Gastrocnemius medialis (tissue), 4 donors: ENCODE results near the gene GTSE1. TPM values are rescaled to one million over a fixed set of nuclear protein-coding genes. Genes with fewer than 3 reads are reported as not detected.

ENCODE experiments used
- ATAC-seq, 2 donors: fragments of 150-250 bp; one replicate each; pipeline ENCODE4 v1.9.1; 2016
- DNase-seq, 2 donors: peaks; one replicate each; pipeline ENCODE4 v3.0.0-alpha.2; 2019
- H3K27ac ChIP-seq, 4 donors: fragments of 200-600 bp; sonication (generic); 1 replicate in 1 of 4; 2 replicates in 3 of 4; pipeline ENCODE4 v1.5.1; 2016 to 2018; ENCODE audit warnings: mild to moderate bottlenecking in 2 of 4, moderate library complexity in 1 of 4
- H3K27me3 ChIP-seq, 3 donors: fragments of 200-600 bp; sonication (generic) in 2 of 3; 1 replicate in 1 of 3; 2 replicates in 2 of 3; pipeline versions ENCODE4 v1.5.1 to v1.6.0; 2016 to 2019; ENCODE audit warnings: mild to moderate bottlenecking in 1 of 3, moderate library complexity in 1 of 3
- H3K36me3 ChIP-seq, 2 donors: fragments of 200-600 bp; sonication (generic) in 1 of 2; one replicate each; pipeline ENCODE4 v1.5.1; 2017 to 2018
- H3K4me1 ChIP-seq, 2 donors: fragments of 200-600 bp; sonication (generic) in 1 of 2; one replicate each; pipeline ENCODE4 v1.5.1; 2016 to 2017; ENCODE audit warnings: mild to moderate bottlenecking in 2 of 2
- H3K4me3 ChIP-seq, 4 donors: fragments of 200-600 bp; sonication (generic) in 3 of 4; 1 replicate in 1 of 4; 2 replicates in 3 of 4; pipeline ENCODE4 v1.5.1; 2016 to 2019; ENCODE audit warnings: mild to moderate bottlenecking in 2 of 4
- H3K9me3 ChIP-seq, 3 donors: fragments of 200-600 bp; sonication (generic) in 2 of 3; 1 replicate in 1 of 3; 2 replicates in 2 of 3; pipeline ENCODE4 v1.5.1; 2016 to 2019
- CTCF ChIP-seq, 5 experiments: fragments of 450-650 bp in 3 of 5; fragments of 200-600 bp in 2 of 5; sonication (generic) in 2 of 5; IDR thresholded peaks in 4 of 5; conservative IDR thresholded peaks in 1 of 5; 1 replicate in 4 of 5; 2 replicates in 1 of 5; pipeline ENCODE4 v1.5.1; 2016 to 2019; ENCODE audit warnings: antibody characterized with exemption in 5 of 5, mild to moderate bottlenecking in 3 of 5, moderate library complexity in 3 of 5
- POLR2A ChIP-seq, 2 donors: fragments of 450-650 bp; IDR thresholded peaks; one replicate each; pipeline ENCODE4 v1.6.1; 2017; ENCODE audit warnings: antibody characterized with exemption in 2 of 2, mild to moderate bottlenecking in 2 of 2, moderate library complexity in 2 of 2
- in situ Hi-C, 4 donors: fragments of 200-750 bp; cut with MboI; loops; one replicate each; pipeline versions ENCODE4 v1.15.0 to v1.8.0; 2017; ENCODE audit warnings: low sequenced_read_pairs in 4 of 4
- intact Hi-C: fragments of 100-400 bp; cut with DNase I; formaldehyde crosslinking; loops from one replicate; pipeline ENCODE4 v1.15.1; 2023; ENCODE audit warnings: low total_unique reads
- total RNA-seq, 4 donors: library from RNA; depleted of rRNA; stranded (reverse); fragments of >200 nt; gene quantifications; one replicate each; pipeline versions ENCODE4 v1.1.0 to v1.2.3, GENCODE V29; 2016

GTSE1 gene
- total RNA-seq, 4 donors from 2014 or later = 0.13 to 0.49 TPM; not detected in 2

- no peak for TF ChIP-seq CTCF (IDR thresholded peaks at IDR 0.05 in 4 of 5, conservative IDR thresholded peaks at IDR 0.05 in 1 of 5)
- TF ChIP-seq POLR2A (IDR thresholded peaks at IDR 0.05) = no peak
- Histone ChIP-seq H3K4me3 (no peak overlapping the region), H3K27ac (no peak overlapping the region), H3K27me3 (no peaks in the 10 kb centered on the region), H3K9me3 (no peaks in the 10 kb centered on the region), H3K36me3 (peaks cover 0 to 44% of the 10 kb centered on the region in 2 donors), H3K4me1 (peaks cover 11 to 14% of the 10 kb centered on the region in 2 donors)
- ATAC-seq = no peak
- in situ Hi-C loops = no loop called here
- DNase-seq = no peak
- intact Hi-C loops = no loop called here
These were observed 7.8 kb upstream of the GTSE1 start for GRCh38 chr22:46288846-46289243.

GRCh38 chr22:46289244-46289891 is 7.3 kb upstream of the GTSE1 start:
- intact Hi-C loops = no loop called here
- Histone ChIP-seq H3K36me3 (peaks cover 0 to 39% of the 10 kb centered on the region in 2 donors), H3K27ac (peak overlapping the region in 3 of 4 donors; percentile 68 to 77 (median 74)), H3K4me3 (no peak overlapping the region), H3K4me1 (peaks cover 11 to 14% of the 10 kb centered on the region in 2 donors), H3K27me3 (no peaks in the 10 kb centered on the region), H3K9me3 (no peaks in the 10 kb centered on the region)
- no peak for TF ChIP-seq CTCF (IDR thresholded peaks at IDR 0.05 in 4 of 5, conservative IDR thresholded peaks at IDR 0.05 in 1 of 5)
- no peak for TF ChIP-seq POLR2A (IDR thresholded peaks at IDR 0.05)
- ATAC-seq (no peak), DNase-seq (no peak)
- in situ Hi-C loops = no loop called here

- ATAC-seq = peak; percentile 66 to 78
- Histone ChIP-seq H3K27me3 (no peaks in the 10 kb centered on the region), H3K27ac (peak overlapping the region in 3 of 4 donors; percentile 68 to 77 (median 74)), H3K36me3 (peaks cover 0 to 30% of the 10 kb centered on the region in 2 donors), H3K9me3 (no peaks in the 10 kb centered on the region), H3K4me1 (peaks cover 11 to 14% of the 10 kb centered on the region in 2 donors), H3K4me3 (no peak overlapping the region)
- in situ Hi-C loops (no loop called here), intact Hi-C loops (loop anchor here (2.0 kb wide), 1 partner anchor 141 kb away; no protein-coding TSS in a partner anchor)
- TF ChIP-seq POLR2A (IDR thresholded peaks at IDR 0.05) = no peak
- TF ChIP-seq CTCF (IDR thresholded peaks at IDR 0.05 in 4 of 5, conservative IDR thresholded peaks at IDR 0.05 in 1 of 5) = no peak
- DNase-seq = peak; percentile 44 to 53
These were observed 6.4 kb upstream of the GTSE1 start for GRCh38 chr22:46290121-46290842.

GRCh38 chr22:46290843-46291785 is 5.6 kb upstream of the GTSE1 start:
- Histone ChIP-seq H3K27ac (peak overlapping the region; percentile 9 to 77 (median 71)), H3K4me3 (no peak overlapping the region), H3K27me3 (no peaks in the 10 kb centered on the region), H3K36me3 (peaks cover 0 to 27% of the 10 kb centered on the region in 2 donors), H3K4me1 (peaks cover 18 to 21% of the 10 kb centered on the region in 2 donors), H3K9me3 (no peaks in the 10 kb centered on the region)
- no peak for DNase-seq
- in situ Hi-C loops = no loop called here
- no peak for TF ChIP-seq CTCF (IDR thresholded peaks at IDR 0.05 in 4 of 5, conservative IDR thresholded peaks at IDR 0.05 in 1 of 5)
- TF ChIP-seq POLR2A (IDR thresholded peaks at IDR 0.05) = no peak
- intact Hi-C loops = loop anchor here (2.0 kb wide), 1 partner anchor 142 kb away; no protein-coding TSS in a partner anchor
- peak in 1 of 2 donors; percentile 14 for ATAC-seq
